Measurements from ENCODE around the gene CALML4. TPM values are rescaled to one million over a fixed set of nuclear protein-coding genes. Genes with fewer than 3 reads are reported as not detected.
"Not testable (repeated sequence)": the region's sequence is repeated elsewhere in the genome, so short reads cannot be mapped to it uniquely, and the experiment has no call there.

CALML4 gene
- total RNA-seq, 1 donor from 2014 or later, result 2.9 TPM

- no peak for ATAC-seq
Observed at GRCh38 chr15:68208136-68208535, 3.0 kb upstream of the CALML4 start.

- no peak for ATAC-seq
Observed at GRCh38 chr15:68207176-68207935, 2.2 kb upstream of the CALML4 start.

GRCh38 chr15:68206711-68207151 is 1.6 kb upstream of the CALML4 start:
- no peak for ATAC-seq

GRCh38 chr15:68205954-68206539 is 915 bp upstream of the CALML4 start:
- ATAC-seq, result peak; percentile 51

GRCh38 chr15:68205558-68205944 is 419 bp upstream of the CALML4 start:
- ATAC-seq, result no peak

GRCh38 chr15:68204361-68204760 is 771 bp downstream of the CALML4 start:
- no peak for ATAC-seq

- ATAC-seq, result no peak
Observed at GRCh38 chr15:68203956-68204355, 1.2 kb downstream of the CALML4 start.

GRCh38 chr15:68203486-68203885 is 1.6 kb downstream of the CALML4 start:
- ATAC-seq, result no peak

GRCh38 chr15:68202994-68203393 is 2.1 kb downstream of the CALML4 start:
- not testable (repeated sequence) for ATAC-seq

- ATAC-seq, result no peak
Observed at GRCh38 chr15:68201879-68202261, 3.3 kb downstream of the CALML4 start.

GRCh38 chr15:68201153-68201878 is 3.8 kb downstream of the CALML4 start:
- ATAC-seq, result no peak

GRCh38 chr15:68200016-68200861 is 4.9 kb downstream of the CALML4 start:
- no peak for ATAC-seq

- ATAC-seq, result no peak
Observed at GRCh38 chr15:68199340-68199739, 5.8 kb downstream of the CALML4 start.

GRCh38 chr15:68197661-68198437 is 7.3 kb downstream of the CALML4 start:
- no peak for ATAC-seq

- ATAC-seq, result no peak
Observed at GRCh38 chr15:68197170-68197492, 8.0 kb downstream of the CALML4 start.

GRCh38 chr15:68196445-68197169 is 8.5 kb downstream of the CALML4 start:
- no peak for ATAC-seq

GRCh38 chr15:68195336-68196112 is 9.6 kb downstream of the CALML4 start:
- ATAC-seq, result no peak

GRCh38 chr15:68192804-68193486 is 12.2 kb downstream of the CALML4 start:
- no peak for ATAC-seq

- ATAC-seq, result no peak
Observed at GRCh38 chr15:68192117-68192516, 13.0 kb downstream of the CALML4 start.

GRCh38 chr15:68191555-68191954 is 13.6 kb downstream of the CALML4 start:
- no peak for ATAC-seq

Measured in esophagus mucosa (tissue), 1 donor.